Peyer's patch (tissue), 4 donors: ENCODE results near the gene DERA. TPM values are rescaled to one million over a fixed set of nuclear protein-coding genes. Genes with fewer than 3 reads are reported as not detected.
"Not testable (repeated sequence)": the region's sequence is repeated elsewhere in the genome, so short reads cannot be mapped to it uniquely, and the experiment has no call there.

Source experiments
- DNase-seq, 3 donors: peaks; one replicate each; pipeline ENCODE4 v3.0.0-alpha.2; 2017 to 2019
- H3K27ac ChIP-seq, 4 donors: fragments of 200-600 bp; sonication (generic); one replicate each; pipeline ENCODE4 v1.5.1; 2016 to 2019
- H3K27me3 ChIP-seq, 2 donors: fragments of 200-600 bp; sonication (generic); one replicate each; pipeline ENCODE4 v1.5.1; 2019
- H3K36me3 ChIP-seq, 3 donors: fragments of 200-600 bp; sonication (generic); one replicate each; pipeline ENCODE4 v1.5.1; 2016 to 2019
- H3K4me1 ChIP-seq, 4 donors: fragments of 200-600 bp; sonication (generic); one replicate each; pipeline ENCODE4 v1.5.1; 2016 to 2019
- H3K4me3 ChIP-seq, 4 donors: fragments of 200-600 bp; sonication (generic); 1 replicate in 3 of 4; 2 replicates in 1 of 4; pipeline ENCODE4 v1.5.1; 2016 to 2019; ENCODE audit warnings: mild to moderate bottlenecking in 1 of 4
- H3K9me3 ChIP-seq, 4 donors: fragments of 200-600 bp; sonication (generic); one replicate each; pipeline ENCODE4 v1.5.1; 2016 to 2019; ENCODE audit warnings: mild to moderate bottlenecking in 1 of 4
- POLR2A ChIP-seq, 2 donors: fragments of 450-650 bp; IDR thresholded peaks; one replicate each; pipeline ENCODE4 v1.5.1; 2017; ENCODE audit warnings: antibody characterized with exemption in 2 of 2, mild to moderate bottlenecking in 2 of 2, moderate library complexity in 2 of 2
- total RNA-seq, 4 donors: library from RNA; depleted of rRNA; stranded (reverse); fragments of >200 nt; gene quantifications; one replicate each; pipeline ENCODE4 v1.1.0, GENCODE V29; 2016
- TF ChIP-seq, protein P1 (sequence below), 6 experiments: fragments of 450-650 bp in 4 of 6; fragments of 200-600 bp in 2 of 6; sonication (generic) in 1 of 6; IDR thresholded peaks; one replicate each; pipeline ENCODE4 v1.5.1; 2017 to 2019; ENCODE audit warnings: antibody characterized with exemption in 6 of 6, mild to moderate bottlenecking in 3 of 6, moderate library complexity in 1 of 6

Gene DERA
- total RNA-seq, 4 donors from 2014 or later = 45.4 to 111 (median 78.9) TPM

GRCh38 chr12:15956010-15956409 is 44.9 kb downstream of the DERA start:
- Histone ChIP-seq H3K9me3 (no peaks in the 10 kb centered on the region), H3K27me3 (no peaks in the 10 kb centered on the region), H3K4me1 (no peaks in the 10 kb centered on the region), H3K4me3 (no peak overlapping the region), H3K36me3 (peaks cover 0 to 30% (median 0%) of the 10 kb centered on the region in 3 donors), H3K27ac (no peak overlapping the region)
- no peak for TF ChIP-seq POLR2A (IDR thresholded peaks at IDR 0.05)
- TF ChIP-seq, protein P1, sequence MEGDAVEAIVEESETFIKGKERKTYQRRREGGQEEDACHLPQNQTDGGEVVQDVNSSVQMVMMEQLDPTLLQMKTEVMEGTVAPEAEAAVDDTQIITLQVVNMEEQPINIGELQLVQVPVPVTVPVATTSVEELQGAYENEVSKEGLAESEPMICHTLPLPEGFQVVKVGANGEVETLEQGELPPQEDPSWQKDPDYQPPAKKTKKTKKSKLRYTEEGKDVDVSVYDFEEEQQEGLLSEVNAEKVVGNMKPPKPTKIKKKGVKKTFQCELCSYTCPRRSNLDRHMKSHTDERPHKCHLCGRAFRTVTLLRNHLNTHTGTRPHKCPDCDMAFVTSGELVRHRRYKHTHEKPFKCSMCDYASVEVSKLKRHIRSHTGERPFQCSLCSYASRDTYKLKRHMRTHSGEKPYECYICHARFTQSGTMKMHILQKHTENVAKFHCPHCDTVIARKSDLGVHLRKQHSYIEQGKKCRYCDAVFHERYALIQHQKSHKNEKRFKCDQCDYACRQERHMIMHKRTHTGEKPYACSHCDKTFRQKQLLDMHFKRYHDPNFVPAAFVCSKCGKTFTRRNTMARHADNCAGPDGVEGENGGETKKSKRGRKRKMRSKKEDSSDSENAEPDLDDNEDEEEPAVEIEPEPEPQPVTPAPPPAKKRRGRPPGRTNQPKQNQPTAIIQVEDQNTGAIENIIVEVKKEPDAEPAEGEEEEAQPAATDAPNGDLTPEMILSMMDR (IDR thresholded peaks at IDR 0.05) = no peak
- DNase-seq = no peak

DNA sequence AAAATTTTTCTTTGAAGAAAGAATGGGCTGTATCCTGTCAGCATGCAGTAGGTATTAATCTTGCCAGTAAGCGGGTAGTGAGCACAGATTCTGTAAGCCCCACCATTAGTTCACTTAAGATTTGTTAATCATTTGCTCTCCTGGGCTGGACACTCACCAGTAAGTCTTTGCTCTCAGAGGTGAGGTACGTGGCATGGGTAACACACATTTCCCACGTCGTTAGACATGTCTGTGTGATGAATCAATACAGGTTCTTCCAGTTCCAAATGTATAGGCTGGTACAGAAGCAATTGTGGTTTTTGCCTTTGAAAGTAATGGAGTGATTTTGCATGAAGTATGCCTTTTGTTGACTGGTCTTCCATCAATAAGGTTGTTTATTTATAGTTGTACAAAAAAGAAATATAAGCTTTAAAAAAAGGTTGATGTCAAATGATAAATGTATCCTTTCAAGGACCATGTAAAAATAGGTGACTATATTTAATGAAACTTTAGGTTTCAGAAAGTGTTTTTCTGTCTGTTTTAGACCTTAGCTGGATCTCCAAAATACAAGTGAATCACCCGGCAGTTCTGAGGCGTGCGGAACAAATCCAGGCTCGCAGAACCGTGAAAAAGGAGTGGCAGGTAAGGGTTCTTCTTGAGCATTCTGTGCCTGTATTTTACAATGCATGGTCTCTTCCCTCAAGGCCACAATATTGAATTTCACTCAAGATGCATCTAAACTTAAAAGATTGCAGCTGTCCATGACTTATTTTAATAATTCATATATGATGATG is 45.5 kb downstream of the DERA start:
- DNase-seq = no peak
- Histone ChIP-seq H3K9me3 (no peaks in the 10 kb centered on the region), H3K4me3 (no peak overlapping the region), H3K4me1 (no peaks in the 10 kb centered on the region), H3K27me3 (no peaks in the 10 kb centered on the region), H3K27ac (no peak overlapping the region), H3K36me3 (peaks cover 0 to 35% (median 0%) of the 10 kb centered on the region in 3 donors)
- TF ChIP-seq, protein P1 (IDR thresholded peaks at IDR 0.05) = no peak
- TF ChIP-seq POLR2A (IDR thresholded peaks at IDR 0.05) = no peak

GRCh38 chr12:15962760-15963159 is 51.6 kb downstream of the DERA start:
- no peak overlapping the region for H3K4me3 ChIP-seq
- H3K36me3 ChIP-seq = peaks cover 0 to 71% (median 0%) of the 10 kb centered on the region in 3 donors
- no peaks in the 10 kb centered on the region for H3K9me3 ChIP-seq
- TF ChIP-seq, protein P1 (IDR thresholded peaks at IDR 0.05) = no peak
- no peak for TF ChIP-seq POLR2A (IDR thresholded peaks at IDR 0.05)
- no peak for DNase-seq
- H3K4me1 ChIP-seq = no peaks in the 10 kb centered on the region
- H3K27me3 ChIP-seq = no peaks in the 10 kb centered on the region
- no peak overlapping the region for H3K27ac ChIP-seq

DNA sequence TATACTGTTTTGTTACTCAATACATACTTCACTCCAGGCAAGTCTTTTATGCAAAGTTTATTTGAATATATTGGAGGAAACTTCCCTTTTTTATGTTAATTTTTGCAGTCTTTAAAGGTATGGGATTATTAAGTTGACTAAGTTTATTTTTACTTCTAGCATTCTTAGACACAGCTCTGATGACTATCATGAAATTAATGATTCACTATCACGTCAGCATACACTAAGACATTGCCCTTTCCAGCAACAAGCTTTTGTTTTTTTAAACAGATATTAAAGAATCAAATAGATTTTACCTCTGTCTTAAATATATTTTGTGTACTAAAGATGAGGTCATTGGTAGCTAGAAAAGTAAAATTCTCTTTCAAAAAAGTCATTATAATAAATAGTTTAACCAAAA is 52.1 kb downstream of the DERA start:
- Histone ChIP-seq H3K27ac (no peak overlapping the region), H3K36me3 (peaks cover 0 to 71% (median 0%) of the 10 kb centered on the region in 3 donors), H3K4me3 (no peak overlapping the region), H3K27me3 (no peaks in the 10 kb centered on the region), H3K4me1 (no peaks in the 10 kb centered on the region), H3K9me3 (no peaks in the 10 kb centered on the region)
- DNase-seq = no peak
- TF ChIP-seq, protein P1 (IDR thresholded peaks at IDR 0.05) = no peak
- no peak for TF ChIP-seq POLR2A (IDR thresholded peaks at IDR 0.05)

DNA sequence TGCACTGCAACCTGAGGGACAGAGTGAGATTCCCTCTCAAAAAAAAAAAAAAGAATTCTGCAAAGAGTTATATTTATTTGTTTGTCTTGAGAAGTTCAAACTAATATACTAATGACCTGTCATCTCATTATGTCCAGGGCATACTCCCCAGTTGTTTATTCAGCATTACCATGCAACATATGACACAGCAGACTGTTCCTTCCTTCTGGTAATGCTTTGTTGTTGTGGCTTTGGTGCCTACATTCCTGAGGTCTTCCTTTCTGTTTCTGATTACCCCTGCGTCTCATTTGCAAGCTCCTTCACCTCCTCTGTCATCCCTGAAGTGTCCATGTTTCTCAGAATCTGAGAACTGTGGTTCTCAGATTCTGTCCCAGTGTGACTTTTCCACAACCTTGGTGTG is 55.3 kb downstream of the DERA start:
- Histone ChIP-seq H3K27me3 (no peaks in the 10 kb centered on the region), H3K27ac (no peak overlapping the region), H3K36me3 (peaks cover 0 to 70% (median 0%) of the 10 kb centered on the region in 3 donors), H3K4me3 (no peak overlapping the region), H3K4me1 (no peaks in the 10 kb centered on the region), H3K9me3 (no peaks in the 10 kb centered on the region)
- no peak for TF ChIP-seq POLR2A (IDR thresholded peaks at IDR 0.05)
- DNase-seq = no peak

DNA sequence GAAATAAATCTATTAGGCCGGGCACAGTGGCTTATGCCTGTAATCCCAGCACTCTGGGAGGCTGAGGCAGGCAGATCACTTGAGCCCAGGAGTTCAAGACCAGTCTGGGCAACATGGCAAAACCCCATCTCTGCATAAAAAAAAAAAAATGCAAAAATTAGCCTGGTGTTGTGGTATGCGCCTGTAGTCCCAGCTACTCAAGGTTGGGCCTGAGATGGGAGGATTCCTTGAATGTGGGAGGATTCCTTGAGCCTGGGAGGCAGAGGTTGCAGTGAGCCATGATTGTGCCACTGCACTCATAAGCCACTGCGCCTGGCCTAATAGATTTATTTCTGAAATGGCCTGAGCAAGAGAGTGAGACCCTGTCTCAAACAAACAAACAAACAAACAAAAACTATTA is 55.9 kb downstream of the DERA start:
- peaks cover 0 to 66% (median 0%) of the 10 kb centered on the region in 3 donors for H3K36me3 ChIP-seq
- not testable (repeated sequence) for DNase-seq, H3K4me3 ChIP-seq, H3K9me3 ChIP-seq, H3K27me3 ChIP-seq, H3K27ac ChIP-seq, H3K4me1 ChIP-seq
